ENCODE results near the gene HOXB7.

Gene HOXB7

DNA sequence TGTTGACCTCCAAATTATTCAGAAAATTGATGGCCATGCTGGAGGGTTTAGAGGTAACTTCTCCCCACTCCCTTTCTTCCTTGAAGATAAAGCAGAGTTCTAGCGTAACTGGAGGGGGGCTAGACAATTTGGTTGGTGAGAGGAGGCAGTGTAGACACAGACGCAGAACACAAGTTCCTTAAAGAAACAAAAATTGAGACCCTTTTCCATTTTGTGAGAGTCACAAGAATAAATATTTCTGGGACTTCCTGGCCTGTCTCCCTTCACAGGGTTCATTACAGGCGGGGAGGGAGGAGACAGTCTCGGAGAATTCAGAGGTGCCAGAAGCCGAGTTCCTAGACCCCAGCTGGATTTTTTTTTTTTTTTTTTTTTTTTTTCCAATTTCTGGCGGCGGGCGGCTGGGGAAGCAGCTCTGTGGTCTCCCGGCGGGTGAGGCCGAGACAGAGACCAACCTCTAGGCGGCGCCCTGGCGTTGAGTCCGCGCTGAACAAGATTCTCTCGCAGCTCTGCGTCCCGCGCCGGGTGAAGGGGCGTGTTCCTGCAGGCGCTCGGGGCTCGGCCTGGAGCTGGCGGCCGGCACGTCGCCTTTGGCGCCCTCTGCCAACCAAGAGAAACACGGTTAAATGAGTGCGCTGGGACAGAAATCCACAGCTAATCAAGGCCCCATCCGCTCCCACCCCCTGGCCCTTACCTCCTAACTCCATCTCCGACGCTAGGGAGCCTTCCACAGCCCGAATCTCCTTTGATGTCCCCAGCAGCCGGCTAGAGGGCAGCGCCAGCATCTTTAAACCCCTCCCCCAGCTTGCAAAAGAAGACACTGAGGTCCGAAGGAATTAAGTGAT, 25.6 kb upstream of the HOXB7 start:
- no peak for DNase-seq

DNA sequence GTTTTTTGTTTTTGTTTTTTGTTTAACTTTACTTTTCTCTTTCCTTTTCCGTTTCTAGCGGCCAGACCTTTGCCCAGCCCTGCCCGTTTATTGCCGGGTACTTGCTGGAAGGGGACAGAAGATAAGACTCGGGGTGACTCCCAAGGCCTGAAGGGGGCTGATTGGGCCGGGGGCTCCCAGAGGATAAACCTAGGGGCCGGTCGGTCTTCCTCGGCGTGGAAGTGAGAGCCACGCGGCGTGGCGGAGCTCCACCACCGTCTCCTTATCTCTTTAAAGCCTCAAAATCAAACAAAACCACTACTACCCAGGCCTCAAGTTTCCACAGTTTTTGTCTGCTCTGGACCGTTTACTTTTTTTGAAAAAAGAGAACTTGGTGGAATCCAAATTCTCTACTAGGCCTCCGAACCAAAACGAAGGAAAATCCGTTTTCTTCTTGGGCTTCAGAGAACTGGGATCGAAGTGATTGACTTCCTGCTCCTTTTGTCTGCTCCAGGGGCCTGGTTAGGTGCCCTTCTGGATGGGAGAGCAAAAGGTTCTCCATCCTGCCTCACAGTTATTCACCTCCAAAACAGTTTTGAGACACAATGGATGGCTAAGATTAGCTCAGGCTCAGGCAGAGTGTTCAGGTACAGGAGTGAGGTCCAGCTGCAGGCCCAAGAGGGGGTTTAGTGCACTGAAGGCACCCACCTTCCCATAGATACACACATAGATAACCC, 23.8 kb upstream of the HOXB7 start:
- DNase-seq: no peak

DNA sequence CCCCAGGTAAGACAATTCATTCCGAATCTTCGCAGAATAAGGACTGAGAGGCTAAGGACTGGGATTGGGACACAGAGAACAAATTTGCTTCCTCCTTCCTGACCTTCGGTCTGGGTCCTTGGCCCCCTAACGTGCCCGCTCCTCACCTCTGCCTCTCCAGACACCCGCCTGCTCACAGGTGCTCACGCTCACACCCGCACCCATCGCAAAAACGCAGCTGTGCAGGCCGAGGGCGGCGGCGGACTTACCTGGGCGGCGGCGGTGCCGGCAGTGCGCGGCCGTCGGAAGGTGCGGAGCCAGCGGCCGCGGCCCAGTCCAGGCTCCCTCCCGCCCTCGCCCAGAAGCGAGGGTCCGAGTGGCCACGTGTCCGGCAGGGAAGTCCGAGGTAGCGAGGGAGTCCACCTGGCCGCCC, 22.5 kb upstream of the HOXB7 start:
- DNase-seq: no peak

DNA sequence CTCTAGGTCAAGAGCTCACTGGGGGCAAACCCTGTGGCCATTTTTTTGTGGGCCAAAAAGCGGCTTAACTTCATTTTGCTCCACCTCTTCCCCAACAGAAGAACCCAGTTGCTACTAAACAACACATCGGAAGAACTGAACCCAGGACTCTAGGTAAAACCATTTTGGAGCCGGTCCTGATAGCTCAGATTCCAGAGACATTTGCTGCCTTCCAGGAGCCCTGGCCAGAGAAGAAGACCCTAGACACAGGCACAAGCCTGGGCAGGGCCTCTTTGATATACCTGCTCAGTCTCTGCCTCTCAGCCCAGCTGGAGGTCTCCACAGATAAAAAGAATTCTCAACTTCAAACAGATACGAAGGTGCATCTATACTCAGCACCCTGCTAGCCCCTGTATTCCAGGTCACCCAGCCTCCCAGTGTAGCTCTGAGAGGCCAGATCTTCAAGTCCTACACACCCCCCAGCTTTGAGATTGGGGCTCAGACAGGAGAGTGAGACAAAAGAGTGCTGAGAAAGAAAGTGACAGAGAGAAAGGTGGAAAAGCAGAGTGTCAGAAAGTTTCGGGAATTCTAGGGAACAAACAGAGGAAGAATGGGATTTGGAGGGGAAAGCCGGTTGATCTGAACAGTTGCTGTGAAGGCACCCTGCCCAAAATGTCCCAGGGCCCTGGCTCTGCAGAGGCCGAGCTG, 21.9 kb upstream of the HOXB7 start:
- DNase-seq: no peak

DNA sequence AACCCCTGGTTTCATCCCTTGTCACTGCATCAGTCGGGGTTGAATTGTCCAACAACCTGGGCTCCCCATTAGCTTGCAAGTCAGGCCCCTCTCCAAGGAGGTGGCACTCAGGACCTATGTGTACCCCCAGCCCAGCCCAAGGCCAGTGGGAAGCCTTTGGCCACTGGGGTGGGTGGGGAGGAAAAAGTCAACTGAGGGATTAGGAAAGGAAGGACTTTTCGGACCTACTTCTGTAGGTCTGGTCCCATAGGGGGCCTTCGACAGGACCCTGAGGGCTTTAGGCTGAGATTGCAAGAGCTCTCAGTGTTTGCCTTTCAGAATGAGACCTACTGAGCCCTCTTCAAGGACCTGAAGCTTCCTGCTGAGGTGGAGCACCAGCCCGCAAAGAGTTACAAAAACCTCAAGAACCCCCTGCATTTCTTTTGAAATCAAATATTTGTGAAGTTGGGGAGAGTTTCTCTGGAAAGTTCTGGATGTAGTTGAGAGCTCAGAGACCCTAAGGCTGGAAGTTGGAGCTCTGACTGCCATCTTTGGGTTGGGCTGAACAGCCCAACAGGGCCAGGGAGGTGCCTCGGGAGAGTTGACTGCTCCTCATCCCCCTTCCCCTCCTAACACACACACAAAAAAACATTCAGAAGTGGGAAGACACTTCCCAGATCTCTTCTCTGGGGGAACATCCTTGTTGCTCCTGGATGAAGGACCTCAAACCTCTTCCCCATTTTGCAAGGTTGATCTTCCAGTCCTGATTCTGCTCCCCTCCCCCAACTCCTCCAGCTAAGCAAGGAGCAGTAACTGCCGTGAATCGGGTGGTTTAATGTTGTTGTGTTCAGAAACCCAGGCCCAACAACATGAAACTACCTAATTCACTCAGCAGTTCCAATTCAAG, 21.1 kb upstream of the HOXB7 start:
- no peak for DNase-seq

DNA sequence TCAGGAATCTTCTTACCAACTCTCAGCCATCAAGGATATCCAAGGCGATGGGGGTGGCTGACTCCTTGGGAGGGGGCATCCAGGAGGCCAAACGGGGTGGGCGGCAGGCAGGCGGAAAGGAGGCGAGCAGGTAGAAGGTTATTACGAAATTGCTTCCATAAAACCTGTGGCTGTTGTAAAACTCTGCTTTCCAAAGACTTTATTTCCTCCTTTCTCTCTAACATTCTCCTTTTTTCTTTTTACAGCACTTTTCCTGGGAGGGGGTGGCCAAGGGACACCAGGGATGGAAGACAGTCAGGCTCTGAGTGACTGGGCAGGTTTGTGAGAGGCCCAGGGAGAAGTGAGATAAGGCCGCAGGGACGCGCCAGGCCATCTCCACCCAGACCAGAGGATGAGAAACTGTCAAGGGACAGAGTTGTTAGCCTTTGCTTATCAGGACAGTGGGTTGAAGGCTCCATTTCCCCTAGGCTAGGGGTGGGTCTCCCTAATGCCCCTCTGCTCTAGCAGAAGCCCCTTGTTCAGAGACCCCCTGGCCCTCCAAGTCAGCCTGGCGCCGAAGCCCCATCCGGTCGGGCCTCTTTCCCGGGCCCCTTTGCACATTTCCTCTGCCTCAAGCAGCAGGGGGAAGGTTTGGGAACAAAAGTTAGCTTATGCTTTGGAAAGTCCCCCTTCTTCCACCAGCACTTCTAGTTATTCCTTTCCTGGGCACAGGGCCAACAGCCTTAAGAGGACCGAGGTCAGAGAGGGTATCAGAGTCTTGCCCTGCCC, 20.3 kb upstream of the HOXB7 start:
- no peak for DNase-seq

DNA sequence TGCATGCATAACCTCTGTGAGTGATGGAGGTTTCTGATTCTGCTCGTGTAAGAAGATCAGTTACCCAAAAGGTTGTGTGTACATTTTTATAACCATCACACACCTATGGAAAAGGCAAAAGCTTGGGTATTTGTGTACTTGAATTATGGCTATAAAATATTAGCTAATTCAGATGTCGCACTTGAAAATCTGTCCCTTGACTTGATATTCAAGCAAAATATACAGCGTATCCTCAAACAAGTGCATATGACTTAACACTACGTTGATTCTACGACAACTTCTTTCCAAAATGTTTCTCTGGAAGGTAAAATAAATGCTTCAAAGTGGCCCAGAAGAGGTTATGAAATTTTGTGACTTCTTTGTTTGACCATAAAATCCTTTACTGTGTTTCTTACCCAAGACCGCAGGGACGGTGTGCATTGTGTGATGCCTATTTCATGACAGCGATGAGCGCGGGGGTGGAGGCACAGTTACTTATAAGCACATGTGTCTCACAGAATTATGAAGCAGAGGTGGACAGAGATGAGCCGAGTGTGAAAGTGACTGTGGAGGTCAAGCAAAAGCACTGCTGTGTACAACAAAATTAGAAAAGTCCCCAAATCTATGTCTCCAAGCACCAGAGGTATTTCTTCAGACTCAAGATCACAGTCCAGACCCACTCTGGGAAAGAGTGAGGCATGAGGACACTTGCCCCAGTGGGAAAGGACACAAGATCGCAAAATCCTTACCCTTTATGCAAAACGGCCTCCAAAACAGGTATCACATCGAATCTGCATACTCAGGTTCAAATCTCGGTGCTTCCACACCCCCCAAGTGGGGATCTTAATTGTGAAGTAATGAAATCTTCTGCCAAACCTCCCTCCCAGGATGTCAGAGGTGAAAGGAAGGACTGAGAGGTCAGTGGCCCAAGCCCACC, 19.4 kb upstream of the HOXB7 start:
- no peak for DNase-seq

DNA sequence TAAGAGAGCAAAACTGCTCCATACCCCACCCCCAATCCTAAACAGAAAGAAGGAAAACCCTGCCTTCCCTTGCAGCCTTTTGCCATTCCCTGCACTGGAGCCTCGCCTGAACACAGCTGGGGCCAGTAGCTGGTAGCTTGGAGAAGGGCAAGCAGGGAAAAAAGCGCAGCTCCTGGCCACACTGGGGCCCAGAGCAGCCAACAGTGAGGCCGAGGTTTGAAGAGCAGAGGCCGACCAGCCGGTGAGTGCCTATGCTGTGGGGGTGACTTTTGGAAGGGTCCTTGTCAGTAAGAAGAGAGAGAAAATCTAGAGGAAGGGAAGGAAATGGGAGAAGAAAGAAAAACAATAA, 18.6 kb upstream of the HOXB7 start:
- no peak for DNase-seq

DNA sequence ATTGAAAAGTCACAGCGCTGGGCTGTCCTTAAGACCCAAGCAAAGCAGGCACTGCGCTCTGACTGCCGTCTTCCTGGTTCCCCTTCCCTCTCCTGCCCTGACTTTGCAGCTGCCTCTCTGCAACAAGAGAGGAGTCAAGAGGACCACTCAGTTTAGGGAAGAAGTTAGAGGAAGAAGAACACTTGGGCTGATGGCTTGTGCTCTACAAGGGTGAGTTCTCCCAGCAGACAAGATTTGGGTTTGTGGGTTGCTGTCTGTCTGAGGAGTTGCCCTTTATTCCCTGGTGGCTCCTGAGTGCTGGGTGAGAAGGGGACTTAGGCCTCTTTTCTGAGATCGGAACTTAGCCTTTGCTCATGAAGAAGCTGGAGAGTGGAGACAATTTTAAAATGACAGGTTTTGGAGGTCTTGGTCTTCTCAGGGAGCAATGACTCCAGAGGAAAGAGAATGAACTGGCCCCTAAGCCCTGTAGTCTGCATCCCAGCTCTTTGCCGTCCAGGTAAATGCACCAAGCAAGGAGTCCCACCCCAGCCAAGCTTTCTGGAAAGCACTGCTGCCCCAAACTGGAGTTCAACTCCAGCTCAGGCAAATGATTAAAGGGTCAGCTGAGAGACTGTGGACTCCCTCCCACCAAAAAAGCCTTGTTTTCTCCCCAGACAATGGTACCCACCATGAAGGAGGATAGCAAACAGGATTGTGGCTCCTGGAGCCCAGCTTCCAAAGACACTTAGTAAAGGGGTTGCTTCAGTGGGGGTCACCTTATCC, 18.0 kb upstream of the HOXB7 start:
- no peak for DNase-seq

DNA sequence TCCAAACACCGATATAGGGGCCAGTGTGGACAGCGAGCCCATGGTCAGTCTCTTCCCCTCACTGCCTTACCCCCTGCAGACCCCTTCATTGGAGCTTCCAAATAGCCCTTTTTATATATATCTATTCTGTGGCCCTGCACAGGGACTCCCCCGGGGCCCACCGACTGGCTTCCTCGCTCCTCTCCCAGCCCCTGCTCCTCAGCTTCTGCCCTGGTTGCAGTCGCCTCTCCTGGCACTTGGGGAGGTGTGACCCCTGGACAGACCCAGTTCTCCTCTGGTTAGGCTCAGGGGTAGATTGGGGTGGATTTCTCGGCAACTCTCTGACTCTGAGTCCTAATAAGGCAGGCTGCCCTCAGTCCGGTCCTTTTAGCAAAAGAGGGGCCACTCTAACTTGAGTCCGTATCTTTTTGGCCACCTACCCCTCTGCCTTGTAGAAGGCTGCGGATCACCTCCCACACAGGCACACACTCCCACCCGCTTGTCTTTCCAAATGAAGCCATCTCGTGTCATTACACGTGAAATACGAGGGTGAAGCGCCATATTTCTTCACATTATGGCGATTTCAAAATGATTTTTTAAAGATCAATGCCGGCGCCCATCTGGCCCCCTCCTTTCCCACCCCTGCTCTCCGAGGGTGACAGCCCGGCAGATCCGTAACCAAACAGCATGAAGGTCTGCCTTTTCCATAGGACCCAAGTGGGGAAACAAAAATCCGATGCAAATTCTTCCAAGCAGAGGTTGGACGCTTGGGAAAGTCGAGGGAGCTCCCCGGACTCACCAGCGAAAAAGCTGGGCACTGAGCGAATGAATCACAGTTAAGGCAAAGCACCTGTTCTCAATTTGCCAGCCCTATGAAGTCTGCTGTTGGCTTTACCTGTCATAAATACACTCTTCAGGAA, 17.1 kb upstream of the HOXB7 start:
- DNase-seq: no peak

DNA sequence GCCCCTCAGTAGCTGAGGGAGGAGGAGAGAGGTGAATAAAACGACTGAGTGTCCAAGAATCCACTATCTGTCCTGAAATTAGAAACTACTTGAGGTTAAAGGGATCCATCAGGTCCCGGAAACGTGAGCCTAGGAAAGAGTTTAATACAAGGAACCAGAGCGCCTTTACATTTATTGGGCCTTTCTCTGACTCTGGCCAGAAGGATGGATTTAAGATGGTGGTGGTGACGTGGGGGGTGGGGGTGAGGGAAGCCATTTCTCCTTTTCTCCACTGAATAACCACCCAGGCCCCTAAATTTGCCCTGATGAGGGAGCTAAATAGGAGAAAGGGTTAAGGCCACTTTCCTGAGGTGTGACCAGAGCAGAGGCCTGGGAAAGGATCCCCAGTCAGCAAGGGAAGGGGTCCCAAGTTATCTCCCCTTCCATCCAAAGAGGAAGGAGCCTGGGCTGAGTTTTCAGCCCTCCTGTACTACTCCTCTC, 16.3 kb upstream of the HOXB7 start:
- DNase-seq: no peak

DNA sequence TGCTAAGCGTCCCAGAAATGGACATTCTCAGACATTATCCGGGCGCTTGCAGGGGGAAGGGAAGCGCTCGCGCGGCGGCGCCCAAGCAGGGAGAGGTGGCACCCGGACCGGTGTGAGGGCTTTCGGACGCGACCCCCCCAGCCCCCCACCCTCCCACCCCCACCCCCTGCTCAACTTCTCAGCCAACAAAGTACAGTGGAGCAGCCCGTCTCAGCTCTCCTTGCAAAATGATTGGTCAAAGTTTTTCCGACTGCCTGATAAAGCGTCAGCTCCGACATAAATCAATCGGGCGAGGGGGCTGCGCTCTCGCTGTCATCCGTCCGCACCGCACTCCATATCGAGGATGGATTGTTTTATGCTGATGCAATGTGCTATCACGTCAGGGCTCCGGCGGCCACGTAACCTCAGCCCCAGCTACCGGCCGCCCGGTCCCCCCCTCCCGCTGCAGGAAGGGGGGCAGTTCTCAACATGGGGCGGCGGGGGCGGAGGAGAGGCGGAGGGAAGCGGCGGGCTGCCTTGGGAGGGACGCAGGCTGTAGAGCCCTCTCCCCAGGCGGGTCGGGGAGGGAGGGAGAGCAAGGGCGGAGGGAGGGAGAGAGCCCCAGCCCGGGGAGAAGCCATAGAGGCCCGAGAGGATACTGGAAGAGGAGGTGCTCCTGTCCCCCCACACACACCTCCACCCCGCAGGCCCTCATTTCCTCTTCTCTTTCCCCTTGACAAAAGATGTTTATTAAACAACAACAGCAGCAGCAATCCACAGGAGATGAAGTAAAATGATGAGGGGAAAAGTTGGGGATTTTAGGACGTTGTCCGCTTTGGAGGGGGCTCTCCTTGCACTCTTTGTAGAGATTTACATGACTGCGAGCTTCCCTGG, 15.7 kb upstream of the HOXB7 start, which contains the start of gene HOXB9:
Gene HOXB9, minus strand, starts transcription at position 114 of the 873 bp plus-strand sequence. Its CDS starts 89 bp downstream, at position 25.
- peak; percentile 13 for DNase-seq

DNA sequence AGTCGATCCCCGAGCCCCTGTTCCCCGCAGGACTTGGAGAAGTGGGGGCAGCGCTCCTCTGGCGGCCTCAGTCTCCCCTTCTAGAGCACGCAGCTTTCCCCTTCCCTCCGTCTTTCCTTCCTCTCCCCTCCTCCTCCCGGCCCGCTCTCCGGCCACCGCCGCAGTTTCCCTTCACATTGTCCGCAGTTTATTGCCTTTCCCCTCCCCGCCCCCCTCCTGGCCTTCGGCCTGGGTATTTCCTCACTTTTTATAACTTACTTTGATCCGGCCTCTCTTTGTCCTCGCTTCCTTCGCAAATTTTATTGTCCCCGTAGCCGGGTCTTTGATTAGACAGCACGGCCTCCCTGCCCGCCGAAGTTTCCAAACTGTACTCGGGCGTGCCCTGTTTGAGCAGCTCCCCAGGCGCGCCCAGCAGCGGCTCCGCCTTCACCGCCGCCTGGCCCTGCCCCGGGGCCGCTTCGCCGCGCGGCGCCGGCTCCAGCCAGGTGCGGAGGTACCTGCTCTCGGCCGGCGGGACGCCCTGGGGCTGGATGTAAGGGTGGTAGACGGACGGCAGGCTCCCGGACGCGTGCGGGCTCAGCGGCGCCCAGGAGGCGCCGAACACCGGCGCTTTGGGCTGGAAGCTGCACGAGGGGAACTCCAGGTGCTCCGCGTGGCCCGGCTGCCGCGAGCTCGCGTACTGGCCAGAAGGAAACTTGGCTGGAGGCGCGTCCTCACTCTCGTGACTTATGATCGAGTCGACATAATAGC, 14.9 kb upstream of the HOXB7 start:
- DNase-seq: peak; percentile 5

DNA sequence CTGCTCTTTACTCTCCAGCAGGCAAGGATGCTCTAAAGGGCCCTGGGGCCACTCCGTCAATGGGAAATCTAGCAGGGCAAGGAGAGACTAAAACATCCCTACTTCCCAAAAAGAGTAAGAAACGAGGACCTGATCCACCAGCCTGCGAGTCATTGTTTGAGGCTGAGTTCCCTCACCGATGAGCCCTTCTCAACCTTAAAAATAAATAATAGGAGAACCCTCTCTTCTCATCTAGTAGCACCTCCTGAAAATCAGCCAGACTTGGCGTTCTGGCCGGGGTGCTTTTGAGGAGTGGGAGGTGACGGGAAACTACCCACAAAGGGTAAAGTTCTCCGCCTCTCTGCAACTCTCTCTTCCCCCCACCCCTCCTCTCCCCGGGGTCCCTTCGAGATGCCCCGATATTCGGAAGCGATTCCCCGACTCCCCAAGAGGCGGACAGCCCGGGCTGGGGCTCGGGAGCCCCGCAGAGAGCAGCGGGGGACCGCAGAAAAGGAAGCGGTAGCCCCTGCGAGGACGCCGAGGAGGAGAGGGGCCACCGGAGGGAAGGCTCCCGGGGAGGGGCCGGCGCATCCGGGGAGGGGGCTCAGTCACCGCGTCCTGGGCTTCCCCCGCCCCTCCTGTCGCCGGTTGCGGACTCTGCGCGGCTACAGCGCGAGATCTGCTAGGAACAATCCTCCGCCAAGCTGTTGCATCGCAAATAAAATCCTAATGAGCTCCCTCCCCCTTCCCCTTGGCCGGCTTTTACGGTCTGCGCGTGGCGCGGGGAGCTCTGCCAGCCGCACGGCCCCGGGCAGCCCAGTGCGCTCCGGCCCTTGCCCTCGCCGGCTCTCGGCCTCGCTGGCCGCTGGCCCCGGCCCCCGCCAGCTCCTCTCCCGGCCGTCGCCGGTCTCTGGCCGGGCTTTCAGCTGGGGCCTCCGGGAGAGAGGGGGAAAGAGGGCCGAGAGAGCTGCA, 14.0 kb upstream of the HOXB7 start:
- DNase-seq: peak; percentile 4

DNA sequence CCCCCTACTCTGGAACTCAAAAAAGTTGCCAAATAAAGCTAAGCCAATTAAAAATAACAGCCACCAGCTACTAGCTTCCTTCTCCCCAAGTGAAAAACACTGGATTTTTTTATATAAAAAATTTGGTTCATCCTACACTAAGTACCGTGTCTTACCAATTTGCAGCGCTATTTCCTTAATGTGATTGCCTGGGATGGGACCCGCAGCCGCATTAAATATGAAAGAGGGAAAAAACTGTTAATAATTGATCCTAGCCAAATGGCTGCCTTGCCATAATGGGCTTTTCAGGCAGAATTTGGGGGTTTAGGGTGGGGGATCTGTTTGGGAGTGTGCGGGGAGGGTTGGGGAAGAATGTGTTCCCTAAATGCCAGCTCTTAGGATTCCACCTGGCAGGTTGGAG, 13.3 kb upstream of the HOXB7 start:
- no peak for DNase-seq

DNA sequence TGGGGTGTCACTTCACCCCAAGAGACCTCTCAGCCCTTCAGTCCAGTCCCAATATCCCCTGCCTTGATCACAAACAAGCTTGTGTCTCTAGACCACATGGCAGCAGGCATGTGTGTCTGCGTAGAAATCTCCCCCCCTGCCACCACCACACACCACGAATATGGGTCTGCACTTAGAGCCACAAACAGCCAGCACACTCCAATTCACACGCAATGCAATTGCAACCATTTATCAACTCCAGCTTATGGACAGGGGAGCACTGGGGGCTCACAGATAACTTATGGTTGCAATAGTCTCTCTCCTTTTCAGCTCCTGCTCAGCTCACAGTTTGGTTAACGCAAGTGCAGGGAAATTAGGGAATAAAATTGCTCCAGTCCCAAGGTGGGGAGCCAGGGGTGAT, 12.8 kb upstream of the HOXB7 start:
- no peak for DNase-seq

Measured in NCI-H1105 (cell line).